GM18505 (cell line): ENCODE data around the gene C6orf62.
"Not testable (repeated sequence)": the region's sequence is repeated elsewhere in the genome, so short reads cannot be mapped to it uniquely, and the experiment has no call there.

Source experiments
- ATAC-seq: cut with Tn5 transposase; IDR thresholded peaks from one replicate; pipeline ENCODE4 v1.9.1; 2021; ENCODE audit not compliant: unreplicated experiment
- POLR2A ChIP-seq: IDR thresholded peaks from 4 replicates; pipeline ENCODE4 v1.6.1; 2011; ENCODE audit warnings: borderline replicate concordance; ENCODE audit not compliant: insufficient read depth, insufficient read length; ENCODE audit errors: extremely low read depth

Gene C6orf62

DNA sequence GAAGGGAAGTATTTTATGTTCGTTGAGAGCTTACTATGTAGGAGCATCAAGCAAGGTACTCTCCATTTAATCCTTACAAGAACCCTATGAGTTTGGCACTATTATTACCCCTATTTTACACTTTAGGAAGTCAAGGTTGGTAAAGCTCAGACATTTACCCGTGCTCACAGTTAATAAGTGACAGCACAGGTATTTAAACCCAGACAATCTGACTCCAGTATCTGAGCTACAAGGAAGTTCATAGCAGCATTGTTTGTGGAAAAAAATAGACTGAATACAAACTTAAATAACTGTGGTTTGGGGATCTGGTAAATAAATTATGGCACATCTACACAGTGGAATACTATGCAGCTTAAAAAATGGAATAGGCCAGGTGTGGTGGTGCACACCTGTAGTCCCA, 34.6 kb upstream of the C6orf62 start:
- ATAC-seq, result no peak
- no peak for TF ChIP-seq POLR2A

DNA sequence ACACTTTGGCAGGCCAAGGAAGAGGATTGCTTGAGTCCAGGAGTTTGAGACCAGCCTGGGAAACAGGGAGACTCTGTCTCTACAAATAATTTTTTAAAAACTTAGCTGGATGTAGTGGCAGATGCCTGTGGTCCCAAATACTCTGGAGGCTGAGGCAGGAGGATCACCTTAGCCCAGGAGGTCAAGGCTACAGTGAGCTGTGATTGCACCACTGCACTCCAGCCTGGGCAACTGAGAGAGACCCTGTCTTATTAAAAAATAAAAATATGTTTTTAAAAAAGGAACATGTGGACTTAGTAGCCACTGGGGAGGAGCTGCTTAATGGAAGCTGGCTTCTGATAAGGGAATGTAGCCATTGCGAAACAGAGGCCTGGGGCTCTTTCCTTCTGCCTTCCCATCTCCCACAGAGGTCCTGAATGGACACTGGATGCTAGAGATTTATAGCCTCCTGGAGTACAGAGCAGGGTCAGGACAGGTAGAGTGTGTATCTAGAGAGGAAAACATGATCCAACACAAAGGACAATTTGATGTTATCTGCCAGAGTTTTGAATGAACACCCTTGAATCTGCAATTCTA, 34.1 kb upstream of the C6orf62 start:
- ATAC-seq, result no peak
- TF ChIP-seq POLR2A, result no peak

DNA sequence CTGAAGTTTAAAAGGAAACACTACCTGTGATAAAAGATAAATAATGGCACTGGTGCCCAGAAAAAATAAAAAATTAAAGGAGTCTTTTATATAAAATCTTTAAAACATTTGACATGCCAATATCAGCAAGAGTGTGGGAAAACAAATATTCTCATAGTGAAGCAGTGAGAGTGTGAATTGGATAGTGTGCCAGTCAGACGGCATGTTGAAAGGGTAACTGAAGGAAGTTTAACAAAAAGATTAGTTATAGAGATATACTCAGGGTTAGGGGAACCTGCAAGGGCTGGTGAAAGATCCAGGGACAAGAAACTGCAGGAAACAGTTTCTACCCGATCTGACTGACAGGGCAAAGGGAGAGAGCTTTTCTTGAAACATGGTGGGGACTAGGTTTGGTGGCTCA, 33.5 kb upstream of the C6orf62 start:
- TF ChIP-seq POLR2A, result no peak
- no peak for ATAC-seq

DNA sequence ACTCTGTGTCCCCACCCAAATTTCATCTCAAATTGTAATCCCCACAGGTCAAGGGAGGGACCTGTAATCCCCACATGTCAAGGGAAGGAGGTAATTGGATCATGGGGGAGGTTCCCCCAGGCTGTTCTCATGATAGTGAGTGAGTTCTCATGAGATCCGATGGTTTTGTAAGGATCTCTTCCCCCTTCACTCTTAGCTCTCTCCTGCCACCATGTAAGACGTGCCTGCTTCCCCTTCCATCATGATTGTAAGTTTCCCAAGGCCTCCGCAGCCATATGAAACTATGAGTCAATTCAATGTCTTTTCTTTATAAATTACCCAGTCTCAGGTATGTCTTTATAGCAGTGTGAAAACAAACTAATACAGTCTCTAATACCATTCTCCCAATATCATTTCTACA, 31.9 kb upstream of the C6orf62 start:
- not testable (repeated sequence) for ATAC-seq

- ATAC-seq, result no peak
These were observed 30.3 kb upstream of the C6orf62 start for GRCh38 chr6:24749297-24749696.

GRCh38 chr6:24744911-24745310, 26.0 kb upstream of the C6orf62 start:
- ATAC-seq, result no peak
- TF ChIP-seq POLR2A, result no peak

More at GRCh38 chr6:24749297-24749696, 30.3 kb upstream of the C6orf62 start:
- TF ChIP-seq POLR2A, result no peak

DNA sequence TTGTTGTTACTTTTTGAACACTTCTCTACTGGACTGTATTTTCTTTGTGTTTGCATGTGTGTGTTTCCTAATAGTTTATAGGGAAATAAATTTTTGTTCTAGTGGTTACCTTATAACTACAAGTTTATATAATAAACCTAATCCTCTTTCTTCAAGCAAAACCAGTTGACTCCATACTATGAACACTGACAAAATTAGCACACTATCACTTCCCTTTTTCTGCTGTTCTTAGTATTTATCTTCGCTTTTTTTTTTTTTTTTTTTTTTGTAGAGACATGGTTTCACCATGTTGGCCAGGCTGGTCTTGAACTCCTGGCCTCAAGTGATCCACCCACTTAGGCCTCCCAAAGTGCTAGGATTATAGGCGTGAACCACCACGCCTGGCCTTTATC, 25.0 kb upstream of the C6orf62 start:
- no peak for TF ChIP-seq POLR2A
- ATAC-seq, result peak; percentile 43

DNA sequence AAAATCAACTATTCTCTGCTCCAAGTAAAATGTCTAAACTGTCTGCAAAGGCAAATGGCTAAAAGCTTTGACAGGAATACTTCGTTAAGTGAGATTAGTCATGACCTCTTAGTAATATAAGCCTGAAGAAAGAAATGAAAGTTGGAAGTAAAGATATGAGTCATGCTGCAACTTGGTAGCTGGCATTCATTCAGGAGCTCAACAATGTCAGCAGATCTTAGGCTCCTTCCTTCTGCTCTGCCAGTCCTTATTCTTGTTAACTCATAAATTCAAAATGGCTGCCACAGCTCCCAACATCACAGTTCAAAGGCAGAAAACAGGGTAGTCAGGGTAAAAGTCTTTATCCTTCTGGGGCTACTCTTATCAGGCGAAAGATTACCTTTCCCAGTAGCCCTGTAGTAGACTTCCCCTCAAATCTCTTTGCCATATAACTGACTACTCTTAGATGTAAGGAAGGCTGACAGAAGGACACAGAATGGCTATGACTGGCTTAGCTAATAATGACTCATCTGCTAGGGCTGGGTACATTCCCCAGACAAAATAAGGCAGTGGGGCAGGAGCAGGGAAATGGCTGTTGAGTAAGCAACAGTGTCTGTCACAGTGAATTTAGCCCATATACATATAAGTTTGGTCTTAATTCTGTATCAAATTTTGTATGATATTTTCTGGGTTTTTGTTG, 24.4 kb upstream of the C6orf62 start:
- peak; percentile 80 for ATAC-seq
- no peak for TF ChIP-seq POLR2A

DNA sequence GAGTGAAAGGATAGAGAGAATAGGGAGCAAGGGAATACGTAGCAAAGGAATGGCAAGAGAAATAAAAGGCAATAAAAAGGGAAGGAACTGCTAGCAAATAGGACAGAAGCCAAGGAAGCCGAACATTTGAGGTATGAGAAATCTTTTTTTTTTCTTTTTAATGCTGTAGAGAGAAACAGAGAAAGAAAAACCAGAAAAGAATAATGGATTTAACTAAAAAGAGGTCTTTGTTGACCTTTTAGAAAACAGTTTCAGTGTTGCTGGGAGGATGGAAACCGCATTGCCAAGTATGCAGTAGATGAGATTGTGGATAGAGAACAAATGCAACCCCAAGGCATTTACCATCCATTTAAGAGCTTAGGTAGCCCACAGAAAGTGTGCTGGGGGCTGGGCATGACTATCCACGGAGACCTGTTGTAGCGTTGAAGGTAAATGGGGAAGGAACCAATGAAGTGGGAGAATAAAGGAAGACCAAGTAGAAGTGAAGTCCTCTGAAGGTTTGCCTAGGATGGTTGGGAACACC, 23.3 kb upstream of the C6orf62 start:
- no peak for TF ChIP-seq POLR2A

DNA sequence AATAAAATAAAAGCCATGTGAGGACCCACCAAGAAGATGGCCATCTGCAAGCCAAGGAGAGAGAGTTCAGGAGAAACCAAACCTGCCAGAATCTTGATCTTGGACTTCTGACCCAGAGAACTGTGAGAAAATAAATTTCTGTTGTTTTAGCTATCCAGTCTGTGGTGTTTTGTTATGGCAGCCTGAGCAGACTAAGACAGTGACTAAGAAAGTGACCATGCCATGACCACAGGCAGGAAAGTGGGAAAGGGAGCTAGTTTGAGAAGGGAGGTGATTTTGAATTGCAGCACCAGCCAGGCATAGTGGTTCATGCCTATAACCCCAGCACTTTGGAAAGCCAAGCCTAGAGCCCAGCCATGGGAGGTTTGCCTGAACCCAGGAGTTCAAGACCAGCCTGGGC, 21.9 kb upstream of the C6orf62 start:
- no peak for TF ChIP-seq POLR2A
- ATAC-seq, result no peak

More for the DNA sequence above, 23.3 kb upstream of the C6orf62 start:
- no peak for ATAC-seq

DNA sequence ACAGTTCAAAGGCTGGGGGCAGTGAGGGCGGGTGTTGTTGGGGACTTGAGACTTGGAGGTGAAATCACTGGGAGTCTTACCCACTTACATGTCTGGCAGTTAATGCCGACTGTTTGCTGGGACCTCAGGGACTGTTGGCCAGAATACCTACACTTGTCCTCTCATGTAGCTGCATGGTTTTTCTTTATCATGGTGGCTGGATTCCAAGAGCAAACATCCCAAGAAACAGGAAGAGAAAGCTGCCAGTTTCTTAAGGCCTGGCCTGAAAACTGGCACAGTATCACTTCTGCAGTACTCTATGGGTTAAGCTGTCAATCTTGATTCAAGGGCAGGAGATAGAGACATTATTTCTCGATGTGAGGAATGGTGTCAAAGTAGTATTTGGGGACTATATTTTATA, 19.8 kb upstream of the C6orf62 start:
- TF ChIP-seq POLR2A, result no peak
- ATAC-seq, result no peak

- not testable (repeated sequence) for ATAC-seq
These were observed 15.8 kb upstream of the C6orf62 start for GRCh38 chr6:24734710-24735109.

- TF ChIP-seq POLR2A, result no peak
These were observed 15.2 kb upstream of the C6orf62 start for GRCh38 chr6:24734166-24734565.

GRCh38 chr6:24731456-24732134, 12.6 kb upstream of the C6orf62 start:
- ATAC-seq, result not testable (repeated sequence)

More at GRCh38 chr6:24734166-24734565, 15.2 kb upstream of the C6orf62 start:
- ATAC-seq, result no peak

DNA sequence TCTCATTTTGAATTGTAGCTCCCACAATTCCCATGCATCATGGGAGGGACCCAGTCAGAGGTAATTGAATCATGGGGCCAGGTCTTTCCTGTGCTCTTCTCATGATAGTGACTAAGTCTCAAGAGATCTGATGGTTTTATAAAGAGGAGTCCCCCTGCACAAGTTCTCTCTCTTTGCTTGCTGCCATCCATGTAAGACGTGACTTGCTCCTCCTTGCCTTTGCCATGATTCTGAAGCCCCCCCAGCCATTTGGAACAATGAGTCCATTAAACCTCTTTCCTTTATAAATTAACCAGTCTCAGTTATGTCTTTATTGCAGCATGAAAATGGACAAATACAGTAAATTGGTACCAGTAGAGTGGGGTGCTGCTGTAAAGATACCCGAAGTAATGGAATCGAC, 11.7 kb upstream of the C6orf62 start:
- not testable (repeated sequence) for ATAC-seq
